B cell (primary cell): Measurements from ENCODE around the gene CUL3.
"Not testable (repeated sequence)": the region's sequence is repeated elsewhere in the genome, so short reads cannot be mapped to it uniquely, and the experiment has no call there.

ENCODE experiments used
- CTCF ChIP-seq: fragments of 200-600 bp; IDR thresholded peaks from one replicate; pipeline ENCODE4 v1.8.0; 2022; ENCODE audit warnings: antibody characterized with exemption, mild to moderate bottlenecking
- EZH2 ChIP-seq: IDR thresholded peaks from 2 replicates; pipeline ENCODE4 v1.6.1; 2012; ENCODE audit warnings: borderline replicate concordance, low read depth, mild to moderate bottlenecking, moderate library complexity, low read length; ENCODE audit not compliant: insufficient read depth, poor library complexity, severe bottlenecking

GRCh38 chr2:224603746-224604500 lies 18.8 kb upstream of the CUL3 start:
- not testable (repeated sequence) for TF ChIP-seq CTCF, EZH2
